Neural cell (in vitro differentiated cells): ENCODE measurements around the gene SLC4A2. TPM values are rescaled to one million over a fixed set of nuclear protein-coding genes. Genes with fewer than 3 reads are reported as not detected.

ENCODE experiments used
- H2AFZ ChIP-seq: fragments of 200-600, 300-800 bp; sonication (generic), shearing (Covaris generic); 2 replicates; pipeline ENCODE4 v1.6.0; 2014; ENCODE audit warnings: low read depth, mild to moderate bottlenecking, antibody characterized with exemption, low read length, moderate library complexity
- H3F3A ChIP-seq: fragments of 200-600 bp; shearing (Covaris generic); 2 replicates; pipeline ENCODE4 v1.6.1; 2016; ENCODE audit warnings: mild to moderate bottlenecking, moderate library complexity, mixed read lengths, antibody characterized with exemption, low read length; ENCODE audit not compliant: insufficient read depth, poor library complexity, severe bottlenecking
- H3K27ac ChIP-seq: fragments of 200-600, 300-800 bp; sonication (generic), shearing (Covaris generic); 2 replicates; pipeline ENCODE4 v1.5.1; 2014; ENCODE audit warnings: mild to moderate bottlenecking, low read length, moderate library complexity
- H3K27me3 ChIP-seq: fragments of 300-800, 200-600 bp; sonication (generic), shearing (Covaris generic); 2 replicates; pipeline ENCODE4 v1.6.0; 2014; ENCODE audit warnings: mild to moderate bottlenecking, low read depth, low read length, moderate library complexity; ENCODE audit not compliant: insufficient read depth
- H3K36me3 ChIP-seq: fragments of 300-800, 200-600 bp; sonication (generic), shearing (Covaris generic); 2 replicates; pipeline ENCODE4 v1.5.1; 2014; ENCODE audit warnings: mild to moderate bottlenecking, antibody characterized with exemption, low read length, moderate library complexity; ENCODE audit not compliant: insufficient read depth
- H3K4me2 ChIP-seq: fragments of 300-800, 200-600 bp; sonication (generic), shearing (Covaris generic); 2 replicates; pipeline ENCODE4 v1.6.0; 2014; ENCODE audit warnings: mild to moderate bottlenecking, low read length
- H3K4me3 ChIP-seq: fragments of 300-800, 200-600 bp; sonication (generic), shearing (Covaris generic); 2 replicates; pipeline ENCODE4 v1.5.1; 2014; ENCODE audit warnings: mild to moderate bottlenecking, low read length, moderate library complexity
- H3K79me2 ChIP-seq: fragments of 200-600 bp; shearing (Covaris generic); replicated peaks from 2 replicates; pipeline ENCODE4 v1.6.0; 2014; ENCODE audit warnings: mild to moderate bottlenecking, low read length, moderate library complexity; ENCODE audit not compliant: insufficient read depth
- H3K9ac ChIP-seq: fragments of 300-800, 200-600 bp; sonication (generic), shearing (Covaris generic); 2 replicates; pipeline ENCODE4 v1.6.1; 2016; ENCODE audit warnings: mild to moderate bottlenecking, low read length, mixed read lengths
- H3K9me2 ChIP-seq: fragments of 200-600 bp; shearing (Covaris generic); 2 replicates; pipeline ENCODE4 v1.6.1; 2016; ENCODE audit warnings: mild to moderate bottlenecking, low read length, mixed read lengths; ENCODE audit not compliant: insufficient read depth
- H3K9me3 ChIP-seq: fragments of 200-600, 300-800 bp; sonication (generic), shearing (Covaris generic); 2 replicates; pipeline ENCODE4 v1.6.1; 2016; ENCODE audit warnings: mild to moderate bottlenecking, mixed run types, low read length, moderate library complexity, mixed read lengths
- H4K20me1 ChIP-seq: fragments of 200-600 bp; shearing (Covaris generic); 2 replicates; pipeline ENCODE4 v1.6.1; 2016; ENCODE audit warnings: mild to moderate bottlenecking, mixed run types; ENCODE audit not compliant: insufficient read depth
- CTCF ChIP-seq: fragments of 450-650 bp; IDR thresholded peaks from 2 replicates; pipeline ENCODE4 v1.5.1; 2014; ENCODE audit warnings: antibody characterized with exemption, mild to moderate bottlenecking, moderate library complexity; ENCODE audit not compliant: poor library complexity, severe bottlenecking
- EP300 ChIP-seq: fragments of 450-650 bp; conservative IDR thresholded peaks from 2 replicates; pipeline ENCODE4 v1.6.1; 2014; ENCODE audit warnings: antibody characterized with exemption, mild to moderate bottlenecking, moderate library complexity; ENCODE audit not compliant: poor library complexity, severe bottlenecking
- EZH2 ChIP-seq: fragments of 200-600, 300-800 bp; shearing (Covaris generic), sonication (generic); IDR thresholded peaks from 2 replicates; pipeline ENCODE4 v1.6.1; 2014; ENCODE audit warnings: antibody characterized with exemption, low read length, borderline replicate concordance, mild to moderate bottlenecking; ENCODE audit not compliant: insufficient read depth, poor library complexity, severe bottlenecking
- MXI1 ChIP-seq: fragments of 450-650 bp; conservative IDR thresholded peaks from 2 replicates; pipeline ENCODE4 v1.6.1; 2014; ENCODE audit warnings: antibody characterized with exemption, mild to moderate bottlenecking; ENCODE audit not compliant: poor library complexity, severe bottlenecking
- POLR2AphosphoS5 ChIP-seq: IDR thresholded peaks from 2 replicates; pipeline ENCODE4 v1.6.1; 2012
- RAD21 ChIP-seq: fragments of 450-650 bp; conservative IDR thresholded peaks from 2 replicates; pipeline ENCODE4 v1.6.1; 2014; ENCODE audit warnings: antibody characterized with exemption, mild to moderate bottlenecking, moderate library complexity
- SMC3 ChIP-seq: fragments of 450-650 bp; conservative IDR thresholded peaks from 2 replicates; pipeline ENCODE4 v1.6.1; 2014; ENCODE audit warnings: antibody characterized with exemption, mild to moderate bottlenecking, moderate library complexity; ENCODE audit not compliant: poor library complexity
- TAF1 ChIP-seq: IDR thresholded peaks from 2 replicates; pipeline ENCODE4 v1.6.1; 2012; ENCODE audit warnings: low read depth
- polyA plus RNA-seq: library from polyadenylated mRNA; depleted of rRNA; stranded (reverse); fragments of >200 nt; gene quantifications from 2 replicates; pipeline ENCODE4 v1.2.3, GENCODE V29; 2014
- TF ChIP-seq, protein P1 (sequence below): IDR thresholded peaks from 2 replicates; pipeline ENCODE4 v1.6.1; 2012; ENCODE audit warnings: borderline replicate concordance

Gene SLC4A2
- polyA plus RNA-seq, 1 donor from 2014 or later, result 2.4 TPM

DNA sequence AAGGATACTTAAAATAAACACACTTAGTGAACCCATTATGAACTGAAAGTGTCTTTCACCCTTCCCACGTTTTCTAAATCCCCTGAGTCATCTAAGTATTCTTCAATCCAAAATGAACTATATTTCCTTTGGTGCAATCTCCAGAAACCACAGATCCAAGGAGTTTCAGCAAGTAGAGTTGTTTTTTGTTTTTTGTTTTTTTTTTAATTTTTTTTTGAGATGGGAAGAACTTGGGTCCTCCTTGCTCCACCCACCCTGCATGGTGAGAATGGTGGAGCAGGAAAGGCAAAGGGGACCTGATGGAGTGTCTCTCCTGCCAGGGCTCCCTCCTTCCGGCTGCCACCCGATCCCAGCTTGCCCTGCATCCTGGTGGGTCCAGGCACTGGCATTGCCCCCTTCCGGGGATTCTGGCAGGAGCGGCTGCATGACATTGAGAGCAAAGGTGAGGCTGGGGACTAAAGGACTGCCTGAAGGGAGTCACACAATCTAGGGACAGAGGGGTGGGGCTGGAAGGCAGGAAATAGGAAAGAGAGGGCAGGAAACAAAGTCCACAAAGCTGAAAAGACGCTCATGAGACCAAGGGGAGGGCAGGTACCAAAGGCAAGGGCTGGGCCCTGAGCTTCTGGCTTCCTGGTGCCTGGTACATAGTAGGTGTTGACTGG lies 47.2 kb upstream of the SLC4A2 start:
- H3K27me3 ChIP-seq, result no peaks in the 10 kb centered on the region
- no peak overlapping the region for H2AFZ ChIP-seq
- H3K4me2 ChIP-seq, result no peak overlapping the region

DNA sequence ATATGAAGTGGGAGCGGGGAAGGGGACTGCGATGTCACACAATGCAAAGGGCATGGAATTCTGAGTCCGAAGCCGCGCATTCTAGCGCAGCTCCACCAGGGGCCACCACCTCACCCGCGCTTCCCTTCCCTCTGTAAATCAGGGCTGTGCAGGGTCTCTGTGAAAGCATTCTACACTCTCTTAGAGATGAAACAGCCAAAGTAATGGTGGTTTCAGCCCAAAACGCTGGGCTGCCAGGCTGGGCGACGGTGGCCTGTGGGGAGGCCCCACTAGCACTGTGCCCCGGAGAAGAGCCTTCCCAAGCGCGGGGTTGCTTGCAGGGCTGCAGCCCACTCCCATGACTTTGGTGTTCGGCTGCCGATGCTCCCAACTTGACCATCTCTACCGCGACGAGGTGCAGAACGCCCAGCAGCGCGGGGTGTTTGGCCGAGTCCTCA lies 46.5 kb upstream of the SLC4A2 start:
- no peak overlapping the region for H3K27ac ChIP-seq
- no peaks in the 10 kb centered on the region for H3K9me2 ChIP-seq
- H3K36me3 ChIP-seq, result no peaks in the 10 kb centered on the region
- H2AFZ ChIP-seq, result no peak overlapping the region
- H4K20me1 ChIP-seq, result no peaks in the 10 kb centered on the region
- peaks cover 5% of the 10 kb centered on the region for H3K27me3 ChIP-seq
- H3K4me2 ChIP-seq, result no peak overlapping the region
- no peaks in the 10 kb centered on the region for H3K79me2 ChIP-seq
- H3K9me3 ChIP-seq, result no peaks in the 10 kb centered on the region
- no peak overlapping the region for H3K4me3 ChIP-seq
- H3F3A ChIP-seq, result no peaks in the 10 kb centered on the region
- no peak overlapping the region for H3K9ac ChIP-seq
- TF ChIP-seq TAF1, result no peak
- peak; percentile 48 for TF ChIP-seq CTCF
- TF ChIP-seq, protein P1, sequence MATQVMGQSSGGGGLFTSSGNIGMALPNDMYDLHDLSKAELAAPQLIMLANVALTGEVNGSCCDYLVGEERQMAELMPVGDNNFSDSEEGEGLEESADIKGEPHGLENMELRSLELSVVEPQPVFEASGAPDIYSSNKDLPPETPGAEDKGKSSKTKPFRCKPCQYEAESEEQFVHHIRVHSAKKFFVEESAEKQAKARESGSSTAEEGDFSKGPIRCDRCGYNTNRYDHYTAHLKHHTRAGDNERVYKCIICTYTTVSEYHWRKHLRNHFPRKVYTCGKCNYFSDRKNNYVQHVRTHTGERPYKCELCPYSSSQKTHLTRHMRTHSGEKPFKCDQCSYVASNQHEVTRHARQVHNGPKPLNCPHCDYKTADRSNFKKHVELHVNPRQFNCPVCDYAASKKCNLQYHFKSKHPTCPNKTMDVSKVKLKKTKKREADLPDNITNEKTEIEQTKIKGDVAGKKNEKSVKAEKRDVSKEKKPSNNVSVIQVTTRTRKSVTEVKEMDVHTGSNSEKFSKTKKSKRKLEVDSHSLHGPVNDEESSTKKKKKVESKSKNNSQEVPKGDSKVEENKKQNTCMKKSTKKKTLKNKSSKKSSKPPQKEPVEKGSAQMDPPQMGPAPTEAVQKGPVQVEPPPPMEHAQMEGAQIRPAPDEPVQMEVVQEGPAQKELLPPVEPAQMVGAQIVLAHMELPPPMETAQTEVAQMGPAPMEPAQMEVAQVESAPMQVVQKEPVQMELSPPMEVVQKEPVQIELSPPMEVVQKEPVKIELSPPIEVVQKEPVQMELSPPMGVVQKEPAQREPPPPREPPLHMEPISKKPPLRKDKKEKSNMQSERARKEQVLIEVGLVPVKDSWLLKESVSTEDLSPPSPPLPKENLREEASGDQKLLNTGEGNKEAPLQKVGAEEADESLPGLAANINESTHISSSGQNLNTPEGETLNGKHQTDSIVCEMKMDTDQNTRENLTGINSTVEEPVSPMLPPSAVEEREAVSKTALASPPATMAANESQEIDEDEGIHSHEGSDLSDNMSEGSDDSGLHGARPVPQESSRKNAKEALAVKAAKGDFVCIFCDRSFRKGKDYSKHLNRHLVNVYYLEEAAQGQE, result no peak
- TF ChIP-seq RAD21, result peak; percentile 53
- no peak for TF ChIP-seq EZH2
- TF ChIP-seq EP300, result no peak
- TF ChIP-seq MXI1, result no peak

More for the DNA sequence above, 47.2 kb upstream of the SLC4A2 start:
- H3K27ac ChIP-seq, result no peak overlapping the region
- no peak overlapping the region for H3K9ac ChIP-seq
- no peaks in the 10 kb centered on the region for H3K79me2 ChIP-seq
- H3K9me3 ChIP-seq, result no peaks in the 10 kb centered on the region
- TF ChIP-seq TAF1 (no peak), EZH2 (no peak), CTCF (no peak), EP300 (no peak), POLR2AphosphoS5 (no peak), RAD21 (no peak), SMC3 (no peak), MXI1 (no peak)
- TF ChIP-seq, protein P1, result no peak
- H3K4me3 ChIP-seq, result no peak overlapping the region
- no peaks in the 10 kb centered on the region for H4K20me1 ChIP-seq
- no peaks in the 10 kb centered on the region for H3F3A ChIP-seq
- H3K36me3 ChIP-seq, result no peaks in the 10 kb centered on the region
- H3K9me2 ChIP-seq, result no peaks in the 10 kb centered on the region
